ENCODE measurements around the gene IRF9.

Gene IRF9

GRCh38 chr14:24132061-24132685 is 28.9 kb upstream of the IRF9 start:
- no peak for DNase-seq

- DNase-seq: no peak
Observed at GRCh38 chr14:24132976-24133375, 28.1 kb upstream of the IRF9 start.

GRCh38 chr14:24133735-24134134 is 27.3 kb upstream of the IRF9 start:
- DNase-seq: no peak

GRCh38 chr14:24135584-24135833 is 25.6 kb upstream of the IRF9 start:
- DNase-seq: no peak

GRCh38 chr14:24135834-24136683 is 25.0 kb upstream of the IRF9 start, which contains the start of gene PSME1:
PSME1 (plus strand) TSS chr14:24136194; CDS start chr14:24136263, 69 bp downstream.
- DNase-seq: peak; percentile 93

GRCh38 chr14:24136684-24137528 is 24.2 kb upstream of the IRF9 start:
- no peak for DNase-seq

- DNase-seq: no peak
Observed at GRCh38 chr14:24137529-24138395, 23.3 kb upstream of the IRF9 start.

GRCh38 chr14:24138396-24139271 is 22.4 kb upstream of the IRF9 start:
- DNase-seq: no peak

- DNase-seq: no peak
Observed at GRCh38 chr14:24139272-24139934, 21.7 kb upstream of the IRF9 start.

- DNase-seq: peak; percentile 100
Observed at GRCh38 chr14:24141097-24141880, 19.8 kb upstream of the IRF9 start, which contains the start of gene EMC9. EMC9 (minus strand) TSS chr14:24141591; CDS start chr14:24141304, 287 bp downstream.

- DNase-seq: no peak
Observed at GRCh38 chr14:24143511-24143910, 17.6 kb upstream of the IRF9 start.

GRCh38 chr14:24144451-24144850 is 16.6 kb upstream of the IRF9 start:
- DNase-seq: no peak

- DNase-seq: no peak
Observed at GRCh38 chr14:24145219-24145618, 15.8 kb upstream of the IRF9 start.

GRCh38 chr14:24145690-24146452 is 15.2 kb upstream of the IRF9 start:
- no peak for DNase-seq

- peak; percentile 98 for DNase-seq
Observed at GRCh38 chr14:24146453-24146977, 14.6 kb upstream of the IRF9 start, which contains the start of gene PSME2. PSME2 (minus strand) TSS chr14:24146610; CDS start chr14:24146581, 29 bp downstream.

- peak; percentile 99 for DNase-seq
Observed at GRCh38 chr14:24146978-24147760, 13.9 kb upstream of the IRF9 start, which contains the start of gene RNF31. RNF31 (plus strand) TSS chr14:24147498; CDS start chr14:24147699, 201 bp downstream.

GRCh38 chr14:24147761-24148428 is 13.2 kb upstream of the IRF9 start:
- no peak for DNase-seq
